ENCODE data around the gene PANK1. TPM values are rescaled to one million over a fixed set of nuclear protein-coding genes. Genes with fewer than 3 reads are reported as not detected.

The PANK1 gene
- total RNA-seq, 2 experiments from 2014 or later, result 12.1 to 16.1 TPM

- H3K79me2 ChIP-seq (ENCODE audit: insufficient read depth, low read depth, low read length), result no peaks in the 10 kb centered on the region
- TF ChIP-seq EZH2phosphoT487 (IDR thresholded peaks at IDR 0.05; ENCODE audit: borderline replicate concordance, low read depth, low read length), result no peak
- H3K9me2 ChIP-seq (ENCODE audit: insufficient read depth, low read length), result no peaks in the 10 kb centered on the region
- H3K36me3 ChIP-seq (ENCODE audit: insufficient read depth, low read length), result no peaks in the 10 kb centered on the region
- intact Hi-C loops (cut with micrococcal nuclease; ENCODE audit: unreplicated experiment), result no loop called here
- H3K4me2 ChIP-seq (ENCODE audit: low read length), result no peak overlapping the region
- CTCF ChIA-PET (ENCODE audit: unreplicated experiment), result no interaction called here
- POLR2A ChIA-PET, result interaction anchor here (0.7 to 1.4 kb wide), 6 partner anchors 8 to 1383 kb away, joined by 3 to 9 read pairs (median 4); partner anchors contain the start of gene KIF20B
- no peak overlapping the region for H3K4me3 ChIP-seq (ENCODE audit: low read depth, low read length, poor library complexity, severe bottlenecking)
- no TSS peak for BruUV-seq (replicated peaks)
- no peak overlapping the region for H3K27ac ChIP-seq (ENCODE audit: low read depth, low read length, poor library complexity, severe bottlenecking)
- H3K4me1 ChIP-seq (ENCODE audit: insufficient read depth, low read length, poor library complexity, severe bottlenecking), result no peaks in the 10 kb centered on the region
- DNase-seq (ENCODE audit: low spot score), result no peak
- no peaks in the 10 kb centered on the region for H4K20me1 ChIP-seq (ENCODE audit: insufficient read depth, low read length)
- H3K9me3 ChIP-seq (ENCODE audit: low read length), result peaks cover 6% of the 10 kb centered on the region; the same call in 1 of the 2 replicates
- H2AFZ ChIP-seq (ENCODE audit: low read length), result no peak overlapping the region
These were observed 19.8 kb downstream of the PANK1 start for GRCh38 chr10:89625041-89625765.

DNA sequence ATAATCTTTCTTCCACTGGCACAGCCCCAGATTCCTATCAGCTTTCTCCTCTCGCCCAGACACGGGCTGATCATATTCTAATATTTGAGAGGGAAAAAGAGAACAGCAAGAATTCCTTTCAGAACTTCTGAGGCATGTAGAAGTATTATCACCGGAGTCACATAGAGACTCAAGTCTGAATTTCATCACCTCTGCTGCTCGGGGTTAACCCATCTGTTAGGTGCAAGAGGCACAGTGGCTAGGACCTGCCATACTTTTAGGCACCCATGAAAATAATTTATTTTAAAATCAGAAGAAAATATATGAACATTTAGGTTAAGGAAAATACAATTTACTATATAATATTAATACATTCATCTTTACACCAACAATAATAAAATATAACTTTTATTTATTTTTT lies 21.0 kb downstream of the PANK1 start:
- H3K36me3 ChIP-seq (ENCODE audit: insufficient read depth, low read length), result no peaks in the 10 kb centered on the region
- POLR2A ChIA-PET, result no interaction called here

GRCh38 chr10:89622151-89622550 lies 22.9 kb downstream of the PANK1 start:
- Histone ChIP-seq H3K9me2 (ENCODE audit: insufficient read depth, low read length) (no peaks in the 10 kb centered on the region), H4K20me1 (ENCODE audit: insufficient read depth, low read length) (no peaks in the 10 kb centered on the region), H2AFZ (ENCODE audit: low read length) (no peak overlapping the region), H3K4me1 (ENCODE audit: insufficient read depth, low read length, poor library complexity, severe bottlenecking) (no peaks in the 10 kb centered on the region), H3K79me2 (ENCODE audit: insufficient read depth, low read depth, low read length) (no peaks in the 10 kb centered on the region), H3K36me3 (ENCODE audit: insufficient read depth, low read length) (no peaks in the 10 kb centered on the region), H3K4me3 (ENCODE audit: low read depth, low read length, poor library complexity, severe bottlenecking) (no peak overlapping the region), H3K27ac (ENCODE audit: low read depth, low read length, poor library complexity, severe bottlenecking) (no peak overlapping the region), H3K4me2 (ENCODE audit: low read length) (no peak overlapping the region), H3K9me3 (ENCODE audit: low read length) (peaks cover 12% of the 10 kb centered on the region; the same call in 1 of the 2 replicates)
- no TSS peak for BruUV-seq (replicated peaks)
- POLR2A ChIA-PET, result interaction anchor here (0.6 kb wide), 1 partner anchor 53 kb away, joined by 5 read pairs; no protein-coding TSS in a partner anchor
- CTCF ChIA-PET (ENCODE audit: unreplicated experiment), result no interaction called here
- TF ChIP-seq, protein P1, sequence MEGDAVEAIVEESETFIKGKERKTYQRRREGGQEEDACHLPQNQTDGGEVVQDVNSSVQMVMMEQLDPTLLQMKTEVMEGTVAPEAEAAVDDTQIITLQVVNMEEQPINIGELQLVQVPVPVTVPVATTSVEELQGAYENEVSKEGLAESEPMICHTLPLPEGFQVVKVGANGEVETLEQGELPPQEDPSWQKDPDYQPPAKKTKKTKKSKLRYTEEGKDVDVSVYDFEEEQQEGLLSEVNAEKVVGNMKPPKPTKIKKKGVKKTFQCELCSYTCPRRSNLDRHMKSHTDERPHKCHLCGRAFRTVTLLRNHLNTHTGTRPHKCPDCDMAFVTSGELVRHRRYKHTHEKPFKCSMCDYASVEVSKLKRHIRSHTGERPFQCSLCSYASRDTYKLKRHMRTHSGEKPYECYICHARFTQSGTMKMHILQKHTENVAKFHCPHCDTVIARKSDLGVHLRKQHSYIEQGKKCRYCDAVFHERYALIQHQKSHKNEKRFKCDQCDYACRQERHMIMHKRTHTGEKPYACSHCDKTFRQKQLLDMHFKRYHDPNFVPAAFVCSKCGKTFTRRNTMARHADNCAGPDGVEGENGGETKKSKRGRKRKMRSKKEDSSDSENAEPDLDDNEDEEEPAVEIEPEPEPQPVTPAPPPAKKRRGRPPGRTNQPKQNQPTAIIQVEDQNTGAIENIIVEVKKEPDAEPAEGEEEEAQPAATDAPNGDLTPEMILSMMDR (conservative IDR thresholded peaks at IDR 0.05; ENCODE audit: low read length), result no peak
- TF ChIP-seq EZH2phosphoT487 (IDR thresholded peaks at IDR 0.05; ENCODE audit: borderline replicate concordance, low read depth, low read length), result no peak
- intact Hi-C loops (cut with micrococcal nuclease; ENCODE audit: unreplicated experiment), result no loop called here
- no peak for DNase-seq (ENCODE audit: low spot score)

More for the DNA sequence above, 21.0 kb downstream of the PANK1 start:
- Histone ChIP-seq H3K4me3 (ENCODE audit: low read depth, low read length, poor library complexity, severe bottlenecking) (no peak overlapping the region), H2AFZ (ENCODE audit: low read length) (no peak overlapping the region), H3K9me2 (ENCODE audit: insufficient read depth, low read length) (no peaks in the 10 kb centered on the region), H3K4me1 (ENCODE audit: insufficient read depth, low read length, poor library complexity, severe bottlenecking) (no peaks in the 10 kb centered on the region), H4K20me1 (ENCODE audit: insufficient read depth, low read length) (no peaks in the 10 kb centered on the region), H3K79me2 (ENCODE audit: insufficient read depth, low read depth, low read length) (no peaks in the 10 kb centered on the region), H3K4me2 (ENCODE audit: low read length) (no peak overlapping the region), H3K9me3 (ENCODE audit: low read length) (peaks cover 12% of the 10 kb centered on the region; the same call in 1 of the 2 replicates), H3K27ac (ENCODE audit: low read depth, low read length, poor library complexity, severe bottlenecking) (no peak overlapping the region)
- CTCF ChIA-PET (ENCODE audit: unreplicated experiment), result no interaction called here
- intact Hi-C loops (cut with micrococcal nuclease; ENCODE audit: unreplicated experiment), result no loop called here
- TF ChIP-seq, protein P1 (conservative IDR thresholded peaks at IDR 0.05; ENCODE audit: low read length), result no peak
- TF ChIP-seq EZH2phosphoT487 (IDR thresholded peaks at IDR 0.05; ENCODE audit: borderline replicate concordance, low read depth, low read length), result no peak
- DNase-seq (ENCODE audit: low spot score), result no peak
- no TSS peak for BruUV-seq (replicated peaks)
